ENCODE results near the gene SCRN3.

- TF ChIP-seq EZH2 (IDR thresholded peaks at IDR 0.05; ENCODE audit: low read depth, unreplicated experiment) (no peak), POLR2AphosphoS5 (IDR thresholded peaks at IDR 0.05; ENCODE audit: low read depth) (no peak), CTCF (conservative IDR thresholded peaks at IDR 0.05; ENCODE audit: low read depth in 2 of 2) (peak; percentile 50 to 63), ETS1 (IDR thresholded peaks at IDR 0.05) (no peak), EZH2phosphoT487 (IDR thresholded peaks at IDR 0.05; ENCODE audit: unreplicated experiment) (no peak), CREB1 (CRISPR knock-in tag; IDR thresholded peaks at IDR 0.05; ENCODE audit: low read depth) (no peak), JUNB (IDR thresholded peaks at IDR 0.05; ENCODE audit: unreplicated experiment) (no peak)
Observed at GRCh38 chr2:174350018-174350417, 45.5 kb upstream of the SCRN3 start.
